Heart right ventricle (tissue), 16 donors: ENCODE data around the gene TTC16. TPM values are rescaled to one million over a fixed set of nuclear protein-coding genes. Genes with fewer than 3 reads are reported as not detected.
A peak's percentile ranks its signal among the peaks of the same experiment; 100 is the strongest.

Experiments used
- ATAC-seq, 8 donors: fragments of 200-7000 bp; cut with Tn5 transposase; one replicate each; pipeline ENCODE4 v1.9.1; 2020; ENCODE audit warnings: mild to moderate bottlenecking in 8 of 8, moderate library complexity in 8 of 8, moderate number of reproducible peaks in 1 of 8
- DNase-seq, 2 donors: peaks; one replicate each; pipeline ENCODE4 v3.0.0-alpha.2; 2020
- H3K27ac ChIP-seq, 10 donors: fragments of 200-600 bp; sonication (generic) in 2 of 10; one replicate each; pipeline versions ENCODE4 v1.5.0 to v1.8.0; 2020 to 2022; ENCODE audit warnings: mild to moderate bottlenecking in 3 of 10
- H3K27me3 ChIP-seq, 7 donors: fragments of 200-600 bp; one replicate each; pipeline ENCODE4 v1.8.0; 2021 to 2022; ENCODE audit warnings: mild to moderate bottlenecking in 2 of 7
- H3K36me3 ChIP-seq, 9 donors: fragments of 200-600 bp; sonication (generic) in 1 of 9; one replicate each; pipeline versions ENCODE4 v1.5.0 to v1.8.0; 2020 to 2022; ENCODE audit warnings: mild to moderate bottlenecking in 2 of 9
- H3K4me1 ChIP-seq, 9 donors: fragments of 200-600 bp; sonication (generic) in 1 of 9; one replicate each; pipeline versions ENCODE4 v1.5.0 to v1.8.0; 2020 to 2022; ENCODE audit warnings: mild to moderate bottlenecking in 4 of 9
- H3K4me3 ChIP-seq, 10 donors: fragments of 200-600 bp; sonication (generic) in 2 of 10; one replicate each; pipeline versions ENCODE4 v1.5.0 to v1.8.0; 2020 to 2022; ENCODE audit warnings: mild to moderate bottlenecking in 7 of 10, moderate library complexity in 2 of 10
- H3K9me3 ChIP-seq, 11 donors: fragments of 200-600 bp in 10 of 11; sonication (generic) in 2 of 11; one replicate each; pipeline versions ENCODE4 v1.5.0 to v1.8.0; 2013 to 2022; ENCODE audit warnings: mild to moderate bottlenecking in 2 of 11, control low read depth in 1 of 11, moderate library complexity in 1 of 11
- CTCF ChIP-seq, 9 donors: fragments of 200-600 bp; sonication (generic) in 2 of 9; IDR thresholded peaks; one replicate each; pipeline versions ENCODE4 v1.5.0 to v1.8.0; 2021 to 2022; ENCODE audit warnings: antibody characterized with exemption in 9 of 9, mild to moderate bottlenecking in 5 of 9, moderate library complexity in 1 of 9
- WGBS, 2 donors: extraction: QIAGEN DNeasy Blood & Tissue Kit; methylation state at CpG; one replicate each; pipeline ENCODE4 v1.1.7; 2013; ENCODE audit warnings: inconsistent platforms in 1 of 2; 5-methylcytosine and 5-hydroxymethylcytosine counted together
- intact Hi-C, 10 donors: fragments of 100-400 bp; cut with DNase I; formaldehyde crosslinking; loops; one replicate each; pipeline versions ENCODE4 v1.11.1 to v1.14.2; 2022
- polyA plus RNA-seq, 2 donors: library from polyadenylated mRNA; stranded (reverse); fragments of 200-250 nt; gene quantifications; one replicate each; pipeline ENCODE4 v1.2.3, GENCODE V29; 2013
- total RNA-seq, 10 donors: library from RNA; stranded (reverse); fragmentation: NEBNext Ultra II Directional in 3 of 10; extraction: Animal tissue kit (Norgen Biotek cat#: 25700) in 3 of 10; gene quantifications; one replicate each; pipeline versions ENCODE4 v1.2.1 to v1.2.4, GENCODE V29; 2021 to 2023
- donor health status: Arrhythmogenic right ventricular cardiomyopathy.
- donor health status: ischemic (EF 13 %, LVEDD 7.1; RV severe dilation, severe dysfunction).
- donor health status: healthy with polysubstance abuse.
- donor health status: DM: no; HTN: yes; CAD: no.
- donor health status: DM: no; HTN: no; CAD: no.
- donor health status: ischemic (EF 25% LVEDD 6.9; RV normal size, moderate dysfunction).
- donor health status: ischemic (EF 25% LVEDD 5.7; RV mildly dilated, moderate dysfunction).
- donor health status: healthy.
- donor health status: DM: yes; HTN: yes; CAD: no.
- donor health status: Ischemic cardiomyopathy.
- donor health status: ischemic (EF 35%, LVEDD 5.7; RV mildly dilated, moderate dysfunction).
- donor health status: nonischemic (EF 11% LVEDD 7.7; RV severe dilation, severe dysfunction).
- donor health status: DM: yes; HTN: yes; CAD: no.
- donor health status: PGD.
- donor health status: ischemic (EF 29% LVEDD 5.4; RV normal size, mild dysfunction).
- donor health status: nonischemic (EF 23%, LVEDD 6.1; RV moderate dilation, normal function).

Gene TTC16
- total and polyA plus RNA-seq, 12 donors, result 0.04 to 1.4 (median 0.32) TPM; not detected in 1

- ATAC-seq, result peak in 6 of 8 donors; percentile 32 to 73 (median 50)
- TF ChIP-seq CTCF (IDR thresholded peaks at IDR 0.05), result no peak
- H3K36me3 ChIP-seq, result no peaks in the 10 kb centered on the region
- 35 to 40% methylated on average over 23 of the region's 23 CpGs for WGBS, 2 donors
- intact Hi-C loops, result loop anchor here in 1 of 10 donors (10.0 kb wide), 1 partner anchor 219 kb away; no protein-coding TSS in a partner anchor
- peaks cover 0 to 14% (median 12%) of the 10 kb centered on the region in 9 donors for H3K4me1 ChIP-seq
- peaks cover 0 to 6% (median 0%) of the 10 kb centered on the region in 7 donors for H3K27me3 ChIP-seq
- H3K4me3 ChIP-seq, result peak overlapping the region in 1 of 10 donors; percentile 13
- H3K27ac ChIP-seq, result peak overlapping the region in 5 of 10 donors; percentile 14 to 56 (median 26)
- peak in 1 of 2 donors; percentile 50 for DNase-seq
- H3K9me3 ChIP-seq, result no peaks in the 10 kb centered on the region
These were observed 8.1 kb downstream of the TTC16 start for GRCh38 chr9:127724012-127724411.

GRCh38 chr9:127726871-127727270 is 11.0 kb downstream of the TTC16 start:
- no peak for TF ChIP-seq CTCF (IDR thresholded peaks at IDR 0.05)
- Histone ChIP-seq H3K4me1 (peaks cover 0 to 14% (median 12%) of the 10 kb centered on the region in 9 donors), H3K36me3 (peaks cover 0 to 12% (median 0%) of the 10 kb centered on the region in 9 donors), H3K4me3 (no peak overlapping the region), H3K9me3 (no peaks in the 10 kb centered on the region), H3K27ac (no peak overlapping the region), H3K27me3 (peaks cover 0 to 6% (median 0%) of the 10 kb centered on the region in 7 donors)
- intact Hi-C loops, result loop anchor here in 1 of 10 donors (10.0 kb wide), 1 partner anchor 222 kb away; no protein-coding TSS in a partner anchor
- DNase-seq (no peak), ATAC-seq (no peak)
- 78 to 80% methylated on average over 8 of the region's 8 CpGs for WGBS, 2 donors

DNA sequence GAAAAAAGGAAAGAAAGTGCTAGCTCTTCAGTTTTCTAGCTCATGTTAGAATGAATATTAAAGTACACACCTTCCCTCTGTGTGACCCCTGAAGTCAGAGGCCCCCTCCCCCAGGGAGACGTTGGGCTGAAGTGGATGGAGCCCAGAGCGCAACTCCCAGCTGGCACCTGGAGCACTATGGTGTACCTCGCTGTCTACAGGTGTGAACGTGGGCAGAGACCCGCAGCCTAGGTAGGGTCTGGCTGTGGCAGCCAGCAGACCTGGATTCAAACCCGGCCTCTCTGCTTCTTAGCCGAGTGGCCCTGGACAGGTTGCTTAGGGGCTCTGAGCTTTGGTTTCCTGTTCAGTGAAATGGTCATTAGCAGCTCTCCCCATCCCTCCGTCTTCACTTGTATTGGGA is 12.9 kb downstream of the TTC16 start:
- intact Hi-C loops, result loop anchor here in 1 of 10 donors (10.0 kb wide), 1 partner anchor 224 kb away; no protein-coding TSS in a partner anchor
- WGBS, 2 donors, result 91% methylated on average over 8 of the region's 8 CpGs

More for the DNA sequence above, 12.9 kb downstream of the TTC16 start:
- Histone ChIP-seq H3K4me1 (peaks cover 2 to 19% (median 10%) of the 10 kb centered on the region in 9 donors), H3K4me3 (no peak overlapping the region), H3K27ac (no peak overlapping the region), H3K9me3 (no peaks in the 10 kb centered on the region), H3K27me3 (peaks cover 0 to 6% (median 0%) of the 10 kb centered on the region in 7 donors), H3K36me3 (peaks cover 0 to 28% (median 10%) of the 10 kb centered on the region in 9 donors)
- no peak for TF ChIP-seq CTCF (IDR thresholded peaks at IDR 0.05)
- no peak for DNase-seq
- no peak for ATAC-seq
